NCI-H146 treated with DMSO at 0.1 percent for 48 hours (cell line): Measurements from ENCODE around the gene GRIK2.

Experiments
- DNase-seq: peaks from one replicate; lab custom pipeline; 2025; ENCODE audit not compliant: unreplicated experiment; lab: John Stamatoyannopoulos, UW

Gene GRIK2

DNA sequence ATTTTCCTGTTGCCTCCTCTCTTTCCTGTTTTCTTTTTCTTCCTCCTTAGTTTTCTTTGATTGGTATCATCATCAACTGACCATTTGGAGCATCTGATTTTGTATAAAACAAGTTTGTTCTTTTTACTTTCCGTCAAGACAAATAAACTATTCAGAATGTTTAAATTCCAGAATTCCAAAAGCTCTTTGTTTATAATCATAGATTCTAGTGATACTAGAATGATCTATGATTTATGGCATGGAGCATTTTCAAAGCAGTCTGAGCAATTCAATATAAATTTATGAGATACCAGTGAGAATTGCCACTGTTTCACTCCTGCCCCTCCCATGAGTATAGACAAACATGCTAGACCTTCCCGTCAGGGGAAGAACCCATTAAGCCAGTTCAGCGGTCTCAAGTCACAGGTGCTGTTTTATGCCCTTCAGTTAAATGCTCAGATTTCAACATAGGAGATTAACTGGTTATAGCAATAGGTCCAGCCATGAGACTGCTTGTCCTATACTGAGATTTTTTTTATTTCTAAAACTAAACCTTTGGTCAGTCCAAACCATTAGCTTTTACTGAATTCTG is 60.7 kb downstream of the GRIK2 start:
- no peak for DNase-seq

DNA sequence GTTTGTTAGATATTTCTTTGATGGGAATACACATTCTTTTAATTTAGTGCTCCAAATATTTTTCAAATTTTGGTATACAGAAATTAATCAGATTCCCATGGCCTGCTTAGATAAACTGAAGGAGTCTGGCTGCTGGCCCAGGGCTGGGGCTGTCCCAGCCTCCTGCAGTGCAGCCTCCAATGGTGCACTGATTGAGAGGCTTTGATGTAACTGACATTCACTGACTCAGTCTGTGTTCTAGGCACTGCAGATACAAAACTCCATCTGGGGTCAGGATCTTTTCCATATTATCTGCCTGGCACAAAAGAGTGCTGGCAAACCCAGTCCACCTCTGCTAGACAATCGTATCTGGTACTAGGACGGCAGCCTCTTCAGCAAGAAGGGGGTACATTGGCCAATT is 64.8 kb downstream of the GRIK2 start:
- DNase-seq, result no peak

DNA sequence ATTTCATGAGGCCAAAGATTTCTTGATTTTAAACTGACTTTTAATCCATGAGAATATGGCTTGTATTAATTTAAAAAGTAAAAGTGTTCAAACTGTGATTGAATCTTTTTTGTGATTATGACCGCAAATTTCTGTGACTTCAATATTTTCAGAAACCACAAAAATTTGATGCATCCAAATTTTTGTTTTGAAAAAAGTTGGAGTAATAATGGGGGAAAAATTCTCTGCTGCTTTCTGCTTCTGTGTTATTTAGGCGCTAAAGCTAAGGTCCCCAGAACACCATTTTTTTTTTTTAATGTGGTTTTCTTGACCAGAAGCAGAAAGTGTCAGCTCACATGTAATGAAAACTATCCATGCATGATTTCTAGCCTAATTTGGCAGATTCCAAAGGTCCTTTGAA is 65.3 kb downstream of the GRIK2 start:
- DNase-seq, result no peak

DNA sequence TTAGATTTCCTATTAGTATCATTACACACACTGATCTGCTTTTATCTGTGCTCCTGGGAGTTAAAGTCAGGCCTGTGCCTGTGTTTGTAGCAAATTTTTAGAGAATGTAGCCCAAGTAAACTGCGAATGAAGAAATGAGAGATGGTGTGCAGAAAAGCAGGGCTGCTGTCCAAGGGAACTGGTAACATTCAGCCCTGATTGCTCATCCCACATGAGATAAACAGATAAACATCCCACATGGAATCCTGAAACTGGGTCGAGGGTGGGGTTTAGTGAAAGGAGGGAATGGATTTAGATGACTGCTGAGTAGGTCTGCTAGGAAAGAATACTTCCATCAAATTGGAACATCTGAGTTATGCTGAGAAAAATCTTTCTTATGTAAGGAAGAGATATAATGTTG is 69.1 kb downstream of the GRIK2 start:
- DNase-seq, result no peak

DNA sequence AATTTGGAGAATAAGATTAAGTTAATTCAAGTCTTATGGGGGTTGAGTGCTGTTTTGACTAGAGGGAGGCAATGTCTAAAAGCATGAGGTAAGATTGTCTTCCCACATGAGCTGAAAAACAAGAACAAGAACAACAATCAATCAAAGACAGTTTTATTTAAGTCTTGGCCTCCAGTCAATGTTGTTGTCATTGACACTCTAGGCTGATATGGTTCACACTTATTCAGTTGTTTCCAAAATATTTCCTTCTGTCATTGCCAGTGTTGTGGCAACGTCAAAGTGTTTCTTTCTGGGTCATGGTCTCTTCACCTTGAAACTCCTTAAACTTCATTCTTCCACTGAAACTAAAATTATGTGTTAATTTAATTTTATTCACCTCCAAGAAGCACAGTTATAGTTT is 72.4 kb downstream of the GRIK2 start:
- DNase-seq, result no peak

DNA sequence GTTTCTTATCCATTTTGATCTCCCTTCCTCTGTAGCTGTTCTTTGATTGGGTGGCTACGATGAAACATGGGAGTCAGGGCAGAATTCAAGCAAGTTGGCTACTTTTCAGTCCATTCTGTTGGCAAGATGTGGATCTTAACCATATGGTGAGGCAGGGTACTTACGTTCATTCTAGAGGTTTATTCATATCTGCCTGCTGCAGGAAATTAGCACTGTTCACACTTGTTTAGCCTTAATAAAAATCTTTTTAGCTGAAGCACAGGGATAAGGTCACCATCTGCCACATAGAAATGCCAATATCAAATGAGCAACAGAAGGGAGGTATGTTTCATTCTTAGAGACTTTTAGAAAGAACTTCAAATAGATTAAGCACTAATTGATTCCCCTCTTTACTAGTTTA is 83.9 kb downstream of the GRIK2 start:
- DNase-seq, result no peak

DNA sequence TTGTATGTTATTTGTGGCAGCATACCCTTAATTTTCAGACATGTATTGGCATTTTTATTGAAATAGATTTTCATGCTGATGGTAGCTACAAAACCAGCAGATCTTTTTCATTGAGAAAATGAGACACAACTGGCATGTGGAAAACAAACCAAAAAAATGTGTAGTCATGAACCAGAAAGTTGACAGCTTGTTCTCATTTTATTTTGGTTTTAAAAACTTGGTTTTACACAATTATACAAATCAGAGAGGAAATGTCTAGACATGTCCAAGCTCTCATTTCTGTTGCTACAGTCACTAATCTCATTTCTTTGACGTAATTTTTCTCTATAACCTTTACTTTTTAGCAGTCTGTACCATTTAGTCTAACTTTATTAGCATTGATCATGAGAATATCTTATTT is 85.4 kb downstream of the GRIK2 start:
- DNase-seq, result no peak

DNA sequence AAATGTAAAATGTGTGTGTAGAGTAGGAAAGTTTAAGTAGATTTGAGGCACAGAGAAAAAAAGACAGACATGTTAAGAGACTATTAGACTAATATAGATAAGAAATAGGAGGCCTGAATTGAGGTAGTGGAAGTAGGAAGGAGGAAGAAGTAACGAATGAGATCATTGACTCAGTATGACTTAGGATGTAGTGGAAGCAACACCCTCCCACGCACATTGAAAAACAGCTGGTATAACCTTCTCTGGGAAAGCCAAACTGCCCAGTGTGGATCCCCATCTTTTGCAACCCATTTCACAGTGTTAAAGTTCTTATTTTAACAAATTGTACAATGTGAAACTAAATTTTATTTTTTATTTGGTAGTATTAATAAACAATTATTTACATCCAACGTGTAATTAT is 89.1 kb downstream of the GRIK2 start:
- DNase-seq, result no peak

DNA sequence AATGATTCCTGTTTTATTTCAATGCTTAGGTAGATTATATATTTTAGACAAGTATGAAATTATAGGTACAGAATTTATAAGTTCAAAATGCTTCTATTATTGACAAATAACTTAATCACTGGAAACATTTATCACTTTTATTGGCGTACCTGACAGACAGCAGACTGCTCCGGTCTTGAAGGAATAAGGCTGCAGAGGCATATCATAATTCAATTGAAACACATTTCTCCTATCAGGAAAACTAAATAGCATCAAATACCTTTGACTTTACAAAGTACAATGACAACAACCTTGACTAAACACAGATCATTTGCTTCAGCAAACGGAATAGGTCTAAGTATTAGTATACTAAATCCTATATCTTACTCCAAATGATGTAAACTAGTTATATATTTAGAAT is 91.3 kb downstream of the GRIK2 start:
- no peak for DNase-seq

DNA sequence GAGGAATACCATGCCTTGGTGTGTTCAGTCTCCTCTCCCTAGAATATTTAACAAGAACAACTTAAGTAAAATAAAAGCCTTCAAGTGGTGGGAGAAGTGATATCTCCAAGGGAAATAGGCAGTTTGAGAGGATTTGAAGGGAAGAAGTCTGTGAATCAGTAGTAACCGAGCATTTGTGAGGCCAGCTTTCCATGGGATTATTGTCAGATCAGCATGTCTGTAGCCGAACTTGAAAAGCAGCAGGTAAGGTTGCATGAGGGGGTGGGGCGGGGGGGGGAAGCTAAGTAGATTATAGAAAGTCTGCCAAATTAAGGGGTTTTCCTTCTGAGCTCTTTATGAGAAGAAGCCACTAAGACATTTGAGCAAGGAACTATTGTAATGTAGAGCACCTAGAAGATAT is 92.6 kb downstream of the GRIK2 start:
- DNase-seq, result no peak

DNA sequence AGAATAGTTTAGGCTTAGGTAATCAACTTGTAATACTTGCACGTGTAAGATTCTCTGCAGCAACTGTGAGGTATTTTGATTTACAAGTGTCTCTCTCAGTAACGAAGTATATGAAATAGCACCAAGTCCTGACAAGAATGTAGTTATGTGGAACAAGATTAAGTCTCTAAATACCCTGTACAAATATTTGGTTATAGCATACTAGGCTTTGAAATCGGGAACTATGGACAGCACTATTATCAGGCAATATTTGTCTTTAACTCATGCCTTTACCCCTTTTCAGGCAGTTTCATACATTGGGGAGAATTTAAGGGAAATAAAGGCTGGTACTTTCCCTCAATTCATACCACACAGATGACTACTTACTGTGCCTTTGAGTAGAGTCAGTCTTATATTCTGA is 93.2 kb downstream of the GRIK2 start:
- no peak for DNase-seq

DNA sequence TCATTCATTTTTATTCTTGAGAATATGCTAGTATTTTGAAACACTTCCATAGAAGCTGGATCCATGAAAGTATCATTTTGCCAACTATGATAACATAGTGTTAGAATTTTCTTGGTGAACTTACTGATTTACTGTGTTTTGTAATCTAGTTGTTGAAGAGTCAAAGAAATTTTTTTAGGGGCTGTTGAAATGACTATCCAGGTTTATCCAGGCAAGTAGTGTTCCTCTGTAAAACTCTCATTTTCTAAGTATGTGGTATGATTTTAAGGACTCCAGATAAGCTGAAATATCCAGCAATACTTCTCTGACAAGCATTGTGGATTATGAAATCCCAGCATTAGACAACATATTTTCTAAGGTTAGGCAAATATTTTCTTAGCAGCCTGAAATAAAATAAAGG is 95.9 kb downstream of the GRIK2 start:
- no peak for DNase-seq

DNA sequence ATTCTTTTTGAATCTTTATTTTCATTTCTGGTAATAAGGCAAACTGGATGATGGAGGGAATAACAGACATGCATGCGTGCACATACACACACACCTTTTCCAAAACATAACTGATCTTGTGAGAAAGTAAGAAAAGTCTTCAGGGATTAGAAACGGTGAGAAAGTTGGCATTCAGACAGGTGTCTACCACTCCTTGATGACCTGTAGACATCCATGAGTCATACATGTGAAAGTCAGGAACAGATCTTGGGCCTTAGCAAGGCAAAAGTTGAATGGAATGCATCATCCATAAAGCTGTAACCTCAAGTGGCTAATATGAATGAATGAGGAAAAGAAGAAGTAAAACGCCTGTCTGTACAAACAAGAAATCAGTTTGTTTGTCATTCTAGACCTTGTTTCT is 97.3 kb downstream of the GRIK2 start:
- DNase-seq, result no peak

DNA sequence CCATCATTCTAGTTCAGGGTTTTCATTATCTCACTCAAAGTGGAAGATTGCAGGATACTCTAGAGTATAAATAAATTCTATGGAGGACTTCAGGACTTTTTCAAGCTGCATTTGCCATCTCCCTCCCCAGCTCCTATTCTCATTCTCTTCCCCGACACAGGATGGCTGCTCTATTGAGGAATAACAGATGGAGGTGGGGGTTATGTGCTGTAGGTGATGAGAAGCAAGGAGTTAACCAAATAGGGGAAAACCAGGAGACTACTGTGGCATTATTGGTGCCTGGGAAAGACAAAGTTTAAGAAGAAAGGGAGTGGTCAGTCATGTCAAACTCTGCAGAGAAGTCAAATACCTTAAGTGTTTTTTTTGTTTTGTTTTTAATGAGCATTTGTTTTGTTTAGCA is 109.3 kb downstream of the GRIK2 start:
- no peak for DNase-seq

DNA sequence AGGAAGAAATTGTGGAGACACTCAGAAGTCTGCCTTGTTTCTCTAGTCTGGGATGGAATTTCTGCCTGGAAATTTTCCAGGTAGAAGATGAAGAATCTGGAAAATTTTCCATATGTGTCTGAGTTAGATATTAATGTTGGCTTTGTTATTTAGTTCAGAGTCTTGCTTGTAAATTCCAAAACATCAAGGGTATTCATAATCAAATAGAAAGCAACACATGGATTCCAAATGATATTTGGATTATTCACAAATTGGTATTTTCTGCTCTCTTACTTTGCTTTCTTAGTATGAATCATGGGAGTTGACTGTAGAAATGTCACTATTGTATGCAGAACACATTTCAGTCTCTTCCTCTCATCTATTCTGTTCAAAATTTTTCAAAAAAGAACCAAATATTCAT is 116.0 kb downstream of the GRIK2 start:
- DNase-seq, result no peak

DNA sequence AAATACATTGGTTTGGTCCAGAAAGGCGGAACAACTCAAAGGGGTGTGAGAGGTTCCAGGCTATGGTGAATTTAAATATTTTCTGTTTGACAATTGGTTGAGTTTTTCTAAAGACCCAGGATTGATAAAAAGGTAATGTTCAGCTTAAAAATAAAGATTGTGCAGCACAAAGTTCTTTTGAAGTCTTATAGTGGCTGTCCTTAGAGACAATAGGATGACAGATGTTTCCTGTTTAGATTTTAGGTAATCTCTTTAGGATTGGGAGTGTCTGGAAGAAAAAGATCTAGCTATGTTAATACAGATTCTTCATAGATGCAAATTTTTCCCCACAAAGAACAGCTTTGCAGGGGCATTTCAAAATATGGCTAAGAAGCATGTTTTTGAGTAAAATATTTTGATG is 119.7 kb downstream of the GRIK2 start:
- DNase-seq, result no peak

DNA sequence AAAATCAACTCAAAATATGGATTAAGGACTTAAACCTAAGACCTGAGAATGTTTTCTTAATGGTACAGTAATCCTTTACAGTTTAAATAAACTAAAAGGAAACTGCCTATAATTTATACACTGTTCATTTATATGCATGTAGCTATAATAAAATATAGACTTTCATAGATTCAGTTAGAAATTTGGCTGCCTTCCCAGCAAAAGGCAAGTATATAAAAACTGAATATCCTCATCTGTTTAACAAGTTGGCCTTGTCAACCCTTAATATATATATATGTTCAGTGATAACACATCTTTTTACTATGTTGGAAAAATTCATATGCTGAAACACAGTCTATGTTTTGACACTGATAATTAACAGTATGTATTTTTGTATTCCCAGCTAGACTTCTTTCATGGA is 123.1 kb downstream of the GRIK2 start:
- no peak for DNase-seq

DNA sequence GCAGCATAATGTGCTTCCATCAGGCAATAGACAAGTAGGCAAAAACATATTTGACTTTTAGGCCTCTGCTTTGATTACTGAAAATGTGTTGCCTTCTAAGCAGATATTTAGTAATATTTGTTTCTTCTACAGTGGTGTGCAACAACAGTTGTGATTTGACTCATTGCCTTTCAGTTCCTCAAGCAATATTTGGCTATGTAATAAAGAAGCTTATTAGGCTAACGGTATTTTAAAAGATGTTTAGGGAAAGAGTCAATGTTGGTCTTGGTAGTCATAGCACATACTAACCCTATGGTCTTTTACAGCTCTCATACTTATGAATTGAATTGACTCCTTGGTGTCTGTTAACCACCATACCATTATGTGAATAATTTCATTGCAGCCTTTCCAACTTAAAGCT is 124.1 kb downstream of the GRIK2 start:
- DNase-seq, result no peak

DNA sequence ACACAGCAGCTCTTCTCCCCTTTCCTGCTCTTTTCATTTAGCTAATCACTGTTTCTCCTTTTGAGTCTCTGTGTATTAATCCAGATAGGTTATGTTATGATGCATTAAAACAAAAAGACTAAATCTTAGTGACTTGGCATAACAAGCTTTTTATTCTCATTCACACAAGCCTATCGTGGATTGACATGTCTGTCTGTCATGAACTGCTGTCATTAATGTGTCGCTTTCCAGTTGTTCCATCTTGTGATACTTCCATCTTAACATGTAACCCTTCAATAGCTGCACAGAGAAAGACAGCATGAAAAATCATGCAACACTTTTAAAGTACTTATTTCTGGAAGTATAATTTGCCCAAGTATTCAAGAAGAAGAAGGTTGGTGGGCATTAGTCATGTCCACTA is 128.7 kb downstream of the GRIK2 start:
- no peak for DNase-seq

DNA sequence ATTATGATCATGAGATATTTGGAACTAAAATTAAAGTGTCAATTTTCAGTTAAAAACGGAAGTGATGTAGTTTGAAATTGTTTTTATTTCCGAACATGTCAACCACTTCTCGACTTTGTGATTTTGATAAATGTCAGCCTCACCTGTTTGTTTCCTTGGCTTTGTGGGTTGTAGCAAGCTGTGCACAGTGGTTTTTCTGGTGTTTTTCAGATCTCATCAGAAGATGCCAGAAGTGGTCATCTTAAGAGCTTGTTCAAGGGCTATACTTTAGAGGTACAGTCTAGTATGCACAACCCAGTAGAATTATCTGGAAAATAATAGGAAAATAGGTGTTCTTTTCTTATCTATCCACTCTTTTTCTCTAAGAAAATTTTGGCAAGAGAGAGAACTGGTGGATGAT is 134.0 kb downstream of the GRIK2 start:
- DNase-seq, result no peak

DNA sequence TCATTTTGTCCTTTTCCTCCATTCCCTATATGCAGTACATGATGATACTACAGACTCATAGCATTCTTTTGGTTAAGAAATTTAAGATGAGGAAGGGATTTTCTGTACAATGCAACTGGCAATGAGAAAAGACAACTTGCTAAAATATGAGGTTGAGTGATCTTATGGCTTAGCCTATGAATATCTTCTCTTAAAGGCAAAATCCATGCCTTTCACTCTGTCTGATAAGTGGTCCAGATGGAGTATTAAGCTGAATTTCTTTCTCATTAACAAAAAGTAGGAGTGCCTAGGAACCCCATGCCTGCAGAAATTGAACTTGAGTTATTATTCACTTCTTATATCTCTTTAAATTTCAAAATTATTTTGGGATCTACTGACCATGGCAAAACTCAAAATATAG is 135.3 kb downstream of the GRIK2 start:
- no peak for DNase-seq

DNA sequence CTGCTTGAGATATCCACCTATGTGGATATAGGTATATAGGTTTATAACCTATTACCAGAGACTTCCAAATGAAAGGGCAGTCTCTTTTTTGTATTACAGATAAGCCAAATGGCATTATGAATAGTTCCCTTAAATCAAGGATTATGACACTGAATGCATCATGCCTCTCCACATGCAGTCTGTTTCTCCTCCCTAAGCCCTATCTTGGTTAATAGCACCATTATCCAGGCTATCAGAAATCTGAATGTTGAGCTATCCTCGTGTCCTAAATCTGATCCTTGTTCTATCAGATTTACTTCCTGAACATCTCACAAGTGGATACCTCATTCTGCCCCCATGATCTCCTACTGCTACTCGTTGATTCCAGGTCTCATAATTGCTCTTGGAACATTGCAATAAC is 138.0 kb downstream of the GRIK2 start:
- DNase-seq, result no peak

DNA sequence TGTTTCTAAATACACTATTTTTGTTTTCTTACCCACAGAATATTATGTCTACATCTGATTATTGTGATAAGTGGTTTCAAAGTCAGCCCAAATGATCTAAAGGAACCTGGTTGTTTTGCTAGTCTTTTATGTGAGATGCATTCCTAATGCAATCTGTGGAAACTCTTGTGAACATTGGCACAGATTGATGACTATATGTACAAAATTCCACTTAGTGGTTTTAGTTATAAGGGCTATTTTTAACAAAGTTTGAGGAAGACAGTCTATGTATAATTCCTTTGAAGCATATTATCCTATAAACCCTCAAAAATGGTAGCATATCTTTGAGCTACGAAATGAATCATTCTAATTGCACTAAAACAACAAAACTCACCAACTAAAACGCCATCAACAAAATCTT is 140.9 kb downstream of the GRIK2 start:
- no peak for DNase-seq

DNA sequence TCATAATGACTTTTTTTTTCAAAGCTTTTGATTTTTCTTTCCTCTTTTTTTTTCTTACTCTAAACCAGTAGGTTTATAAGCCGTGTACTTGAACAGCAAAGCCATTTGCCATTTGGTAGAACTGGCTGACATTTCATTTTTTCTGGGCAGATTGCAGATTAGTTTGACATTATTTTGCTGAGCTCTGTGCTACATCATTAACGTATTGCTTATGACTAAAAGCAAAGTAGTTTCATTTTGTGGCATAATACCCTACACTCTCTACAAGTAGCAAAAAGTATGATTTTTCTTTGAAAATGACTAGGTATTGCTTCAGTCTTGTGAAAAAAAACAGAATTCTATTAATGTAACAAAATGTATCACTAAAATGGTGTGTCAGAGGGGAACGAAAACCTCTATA is 141.3 kb downstream of the GRIK2 start:
- DNase-seq, result no peak
